ENCODE data around the gene LEMD2.

GRCh38 chr6:33783781-33784520 lies 5.0 kb downstream of the LEMD2 start:
- no peak for TF ChIP-seq CTCF (IDR thresholded peaks at IDR 0.05)
- TF ChIP-seq POLR2A (IDR thresholded peaks at IDR 0.05): no peak
- no peak for TF ChIP-seq POLR2AphosphoS5 (IDR thresholded peaks at IDR 0.05)
